GM19239 (cell line): Measurements from ENCODE around the gene GJB6.
A peak's percentile ranks its signal among the peaks of the same experiment; 100 is the strongest.
"Not testable (repeated sequence)": the region's sequence is repeated elsewhere in the genome, so short reads cannot be mapped to it uniquely, and the experiment has no call there.

Source experiments
- DNase-seq: peaks from one replicate; pipeline ENCODE4 v3.0.0; 2011; ENCODE audit warnings: low spot score; ENCODE audit not compliant: insufficient read length
- FAIRE-seq: peaks from 2 replicates; lab custom pipeline; 2011; peaks lifted over from hg19 to GRCh38; lab: Jason Lieb, UNC

Gene GJB6

DNA sequence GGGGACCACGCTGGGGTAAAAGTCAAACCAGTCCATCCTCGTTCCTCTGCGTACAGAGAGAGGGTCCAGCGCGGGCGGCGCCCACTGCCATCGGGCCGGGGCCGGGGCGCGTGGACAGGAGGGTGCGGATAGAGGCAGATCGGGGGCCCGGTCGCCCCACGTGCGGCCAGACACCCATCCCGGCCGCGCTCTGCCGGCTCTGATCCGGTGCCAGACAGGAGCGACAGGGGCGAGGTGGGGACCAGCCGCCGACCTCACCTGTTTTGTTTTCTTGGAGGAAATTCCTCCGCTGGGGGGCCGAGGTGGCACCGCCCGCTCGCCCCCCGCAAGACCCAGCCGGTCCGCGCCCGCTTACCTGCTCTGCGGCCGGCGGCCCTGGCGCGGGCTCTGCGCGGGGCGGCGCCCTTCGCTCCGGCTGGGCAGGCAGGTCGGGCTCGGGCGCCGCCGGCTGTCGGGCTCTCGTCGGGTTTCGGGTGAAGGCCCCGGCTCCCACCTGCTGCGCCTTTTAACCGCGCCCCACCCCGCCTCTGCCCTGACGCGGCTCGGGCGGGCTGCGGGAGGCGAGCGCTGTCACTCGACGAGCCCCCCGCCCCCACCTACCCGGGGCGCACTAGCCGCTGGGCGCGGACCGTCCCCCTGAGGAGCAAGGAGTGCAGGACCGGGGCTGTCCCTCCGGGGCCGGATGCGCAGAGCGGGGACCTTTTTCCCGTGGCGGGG, at the start of gene GJB6:
Gene GJB6, minus strand, starts transcription at position 481 of the 717 bp plus-strand sequence. CDS start 8,839 bp downstream, outside the sequence.
- DNase-seq (no peak), FAIRE-seq (no peak)

DNA sequence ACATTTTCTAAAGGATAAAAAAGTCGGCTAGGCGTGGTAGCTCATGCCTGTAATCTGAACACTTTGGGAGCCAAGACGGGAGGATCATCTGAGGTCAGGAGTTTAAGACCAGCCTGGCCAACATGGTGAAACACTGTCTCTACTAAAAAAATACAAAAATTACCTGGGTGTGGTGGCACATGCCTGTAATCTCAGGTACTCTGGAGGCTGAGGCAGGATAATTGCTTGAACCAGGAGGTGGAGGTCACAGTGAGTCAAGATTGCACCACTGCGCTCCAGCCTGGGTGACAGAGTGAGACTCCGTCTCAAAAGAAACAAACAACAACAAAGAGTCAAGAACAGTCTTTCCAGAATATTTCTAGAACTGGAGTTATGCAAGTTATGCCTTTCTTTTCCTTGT, 44.8 kb upstream of the GJB6 start:
- not testable (repeated sequence) for FAIRE-seq

DNA sequence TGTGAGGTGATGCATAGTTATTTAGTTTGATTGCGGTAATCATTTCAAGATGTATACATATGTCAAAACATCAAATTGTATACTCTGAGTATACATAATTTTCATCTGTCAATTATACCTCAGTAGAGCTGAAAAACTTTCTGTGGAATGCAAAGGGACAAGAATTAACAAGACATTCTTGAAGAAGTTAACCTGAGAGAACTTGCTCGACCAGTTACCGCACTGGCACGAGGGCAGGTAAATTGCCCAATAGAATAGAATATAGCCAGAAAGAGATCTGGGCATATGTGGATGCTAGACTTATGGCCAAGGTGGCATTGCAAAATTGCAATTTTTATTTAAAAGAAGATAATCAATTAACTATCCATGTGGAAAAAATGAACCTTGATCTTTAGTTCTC, 42.3 kb upstream of the GJB6 start:
- FAIRE-seq (no peak), DNase-seq (no peak)

More for the DNA sequence above, 44.8 kb upstream of the GJB6 start:
- not testable (repeated sequence) for DNase-seq

DNA sequence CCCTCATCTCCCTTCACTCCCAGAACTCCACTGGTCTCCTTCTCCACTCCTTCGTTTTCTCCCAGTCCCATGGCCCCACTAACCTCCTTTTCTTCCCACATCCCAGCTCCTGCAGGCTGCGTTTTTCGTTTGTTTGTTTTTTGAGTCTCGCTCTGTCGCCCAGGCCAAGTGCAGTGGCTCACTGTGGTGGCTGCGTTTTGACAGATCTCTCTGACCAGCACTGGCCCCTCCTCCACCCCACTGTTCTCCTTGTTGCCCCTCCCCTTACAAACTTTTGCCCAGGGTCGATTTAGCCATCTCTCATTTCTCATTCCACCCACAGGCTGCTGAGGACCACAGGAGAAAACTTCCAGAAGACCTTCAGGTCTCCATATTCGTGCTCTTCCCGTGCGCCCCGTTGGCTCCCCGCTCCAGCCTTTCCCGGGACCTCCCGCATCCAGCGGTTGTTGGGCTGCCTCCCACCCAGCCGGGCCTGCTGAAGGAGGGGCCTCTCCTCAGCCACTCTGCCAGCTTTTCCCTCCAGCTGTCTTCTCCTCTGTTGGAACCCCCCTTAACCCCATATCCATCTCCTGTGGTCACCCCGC, 40.6 kb upstream of the GJB6 start:
- no peak for FAIRE-seq
- no peak for DNase-seq

DNA sequence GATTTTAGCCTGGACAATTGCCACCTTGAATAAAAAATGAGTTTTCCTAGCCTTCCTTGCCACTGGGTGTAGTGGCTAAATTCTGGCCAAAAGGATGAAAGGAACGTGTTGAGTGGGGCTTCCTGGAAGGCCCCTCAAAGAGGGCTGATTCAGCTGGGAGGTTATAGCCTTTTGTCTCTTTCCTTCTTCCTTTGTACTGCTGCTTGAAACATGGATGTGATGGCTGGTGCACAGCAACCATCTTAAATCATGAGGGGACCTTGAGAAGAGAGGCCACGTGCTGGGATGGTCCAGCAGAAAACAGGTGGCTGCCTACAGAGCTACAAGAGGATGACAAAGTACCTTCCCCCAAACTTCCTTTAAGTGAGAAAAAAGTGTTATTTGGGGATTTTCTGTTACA, 40.0 kb upstream of the GJB6 start:
- no peak for DNase-seq
- FAIRE-seq = no peak

DNA sequence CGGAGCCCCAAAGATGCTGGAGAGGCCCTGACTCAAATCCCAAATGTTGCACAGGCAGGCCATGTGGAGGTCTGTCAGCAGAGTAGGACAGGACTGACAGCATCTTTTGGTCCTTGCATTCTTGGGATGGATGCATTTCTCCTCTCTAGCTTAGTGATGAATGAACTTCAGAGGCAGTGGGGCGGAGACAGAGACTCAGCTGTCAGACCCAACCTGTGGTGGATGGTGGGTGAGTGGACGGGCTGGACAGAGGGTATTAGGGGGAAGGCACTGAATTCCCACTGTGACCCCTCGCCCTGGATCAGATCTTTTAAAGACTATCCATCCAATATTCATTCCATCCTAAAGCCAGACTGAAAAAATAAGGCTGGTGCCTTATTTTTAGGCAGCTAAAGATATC, 39.3 kb upstream of the GJB6 start:
- no peak for FAIRE-seq
- no peak for DNase-seq

DNA sequence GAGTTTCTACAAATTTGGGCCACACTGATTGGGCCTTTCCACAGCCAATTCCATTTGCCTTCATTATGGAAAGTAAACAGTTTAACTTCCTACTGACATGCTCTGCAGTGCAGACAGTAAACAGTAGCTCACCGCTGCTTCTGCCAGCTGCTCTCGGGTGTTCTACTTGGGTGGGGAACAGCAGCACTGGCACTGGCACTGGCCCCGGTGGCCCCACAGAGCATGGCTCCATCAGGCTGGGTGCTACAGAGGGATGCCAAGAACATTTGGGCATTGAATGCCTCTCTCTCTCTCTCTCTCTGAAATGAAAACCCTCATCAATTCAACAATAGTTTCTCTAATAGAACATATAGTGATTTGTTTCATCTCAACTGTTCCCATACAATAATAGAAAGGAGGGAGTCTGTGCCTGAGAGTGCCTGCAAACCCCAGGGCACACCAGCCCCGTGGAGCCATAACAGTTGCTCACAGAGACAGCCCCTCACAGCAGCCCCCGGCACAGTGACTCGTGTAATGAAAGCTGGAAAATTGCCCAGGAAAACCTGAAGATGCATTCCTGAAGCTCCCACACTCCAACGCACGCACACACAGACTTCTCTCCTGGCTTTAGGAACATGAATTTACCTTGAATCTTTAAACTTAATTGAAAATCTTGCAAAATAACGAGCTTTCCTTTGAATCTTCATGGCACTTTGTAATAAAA, 38.2 kb upstream of the GJB6 start:
- FAIRE-seq = no peak

DNA sequence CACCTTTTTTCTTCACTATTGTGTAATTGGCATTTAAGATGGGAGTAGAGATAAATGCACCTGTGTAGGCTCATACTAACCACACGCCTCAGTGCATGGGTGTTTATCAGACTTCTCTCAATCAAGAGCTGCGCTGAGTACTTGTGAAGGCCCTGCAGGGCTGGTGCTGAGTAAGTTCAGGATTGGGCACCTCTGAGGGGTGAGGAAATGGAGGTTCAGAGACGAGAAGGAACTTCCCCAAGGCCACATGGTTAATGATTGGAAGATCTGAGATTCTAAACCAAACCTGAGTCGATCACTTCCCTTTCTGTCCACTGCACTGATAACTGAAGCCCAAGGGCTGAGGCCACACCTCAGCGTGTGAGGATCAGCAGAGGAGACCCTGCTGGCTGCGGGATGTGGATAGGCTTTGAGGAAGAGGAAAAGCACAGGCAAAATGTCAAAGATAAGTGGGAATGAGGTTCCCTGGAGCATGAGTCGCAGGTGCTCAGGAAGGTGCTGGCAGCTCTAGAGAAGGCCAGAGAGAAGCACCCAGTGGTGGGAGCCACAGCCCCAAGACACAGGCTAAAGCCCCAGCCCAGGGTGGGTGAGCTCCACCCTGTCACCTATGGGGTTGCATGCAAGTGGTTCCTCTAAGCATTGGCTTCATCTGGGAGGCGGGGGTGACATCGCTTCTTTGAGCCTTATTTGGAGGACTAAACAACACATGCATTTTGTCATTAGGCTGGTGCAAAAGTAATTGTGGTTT, 32.3 kb upstream of the GJB6 start:
- DNase-seq (peak; percentile 52), FAIRE-seq (peak; percentile 94)

More for the DNA sequence above, 38.2 kb upstream of the GJB6 start:
- DNase-seq = no peak

DNA sequence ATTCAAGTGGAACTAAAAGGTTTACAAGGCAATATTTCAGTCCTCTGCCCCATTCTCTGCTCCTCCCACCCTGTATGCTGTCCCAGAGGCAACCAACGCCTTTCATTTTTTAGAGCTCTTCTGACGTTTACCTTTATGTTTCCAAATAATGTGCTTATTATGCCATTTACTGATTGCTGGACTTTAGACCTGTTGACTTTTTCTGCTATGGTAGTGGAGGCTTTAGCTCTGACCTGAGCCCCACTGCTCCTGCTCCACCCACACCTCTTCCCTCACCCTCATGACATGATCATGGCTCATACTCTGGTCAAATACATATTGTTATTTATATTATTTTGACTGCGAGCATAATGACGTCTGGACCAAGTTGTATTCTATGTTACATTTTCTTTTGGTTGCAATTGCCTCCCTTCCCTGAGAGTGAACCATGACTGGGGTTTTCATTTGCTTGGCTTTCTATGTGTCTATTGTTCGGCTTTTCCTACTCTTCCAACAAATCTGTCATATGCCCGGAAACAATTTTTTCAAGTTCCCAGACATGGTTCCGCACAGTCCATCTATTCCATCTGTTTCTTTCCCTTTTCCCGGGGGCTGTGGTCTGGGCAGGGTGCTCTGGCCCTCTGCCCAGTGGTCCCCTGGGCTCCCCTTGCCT, 31.4 kb upstream of the GJB6 start:
- peak; percentile 33 for FAIRE-seq
- DNase-seq = no peak

DNA sequence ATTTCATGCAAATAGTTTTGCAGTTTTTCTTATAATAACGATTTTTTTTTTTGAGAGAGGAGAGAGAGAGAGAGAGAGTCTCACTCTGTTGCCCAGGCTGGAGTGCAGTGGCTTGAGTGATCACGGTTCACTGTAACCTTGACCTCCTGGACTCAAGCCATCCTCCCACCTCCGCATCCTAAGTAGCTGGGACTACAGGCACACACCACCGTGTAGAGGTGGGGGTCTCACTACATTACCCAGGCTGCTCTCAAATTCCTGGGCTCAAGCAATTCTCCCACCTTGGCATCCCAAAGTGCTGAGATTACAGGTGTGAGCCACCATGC, 26.8 kb upstream of the GJB6 start:
- FAIRE-seq (no peak), DNase-seq (no peak)

DNA sequence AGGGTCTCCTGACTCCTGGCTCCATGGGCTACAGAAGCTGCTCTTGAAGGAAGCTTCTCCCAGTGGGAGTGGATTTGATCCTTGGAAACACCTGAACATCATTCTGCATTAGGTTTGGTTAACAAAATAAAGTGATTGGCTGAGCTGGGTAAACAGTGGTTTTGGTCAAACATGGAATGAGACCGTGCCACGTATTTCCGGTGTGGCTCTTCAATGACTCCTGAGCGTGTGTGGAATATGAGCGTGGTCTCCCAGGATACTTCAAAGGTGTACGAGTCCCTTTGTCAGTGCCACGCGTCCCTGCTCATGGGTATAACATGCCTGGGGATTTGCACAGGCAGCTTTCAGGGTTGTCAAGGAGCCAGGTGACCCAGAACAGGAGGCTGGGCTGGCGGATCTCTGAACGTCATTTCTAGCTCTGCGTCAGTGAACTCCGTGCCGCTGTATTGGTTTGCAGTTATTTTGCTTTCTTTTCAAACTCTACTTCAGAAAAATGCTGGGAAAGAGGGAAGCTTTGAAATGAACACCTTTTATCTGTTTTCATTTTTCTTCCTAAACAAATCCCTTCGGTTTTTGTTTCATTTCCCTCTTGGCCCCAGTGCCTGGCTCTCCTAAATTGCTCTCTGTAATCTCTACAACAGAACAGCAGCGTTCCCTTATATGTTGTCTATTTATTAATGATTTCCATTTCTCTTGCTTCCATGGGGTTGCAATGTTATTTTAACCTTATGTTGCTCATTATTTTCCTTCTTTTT, 26.3 kb upstream of the GJB6 start:
- DNase-seq (no peak), FAIRE-seq (no peak)

DNA sequence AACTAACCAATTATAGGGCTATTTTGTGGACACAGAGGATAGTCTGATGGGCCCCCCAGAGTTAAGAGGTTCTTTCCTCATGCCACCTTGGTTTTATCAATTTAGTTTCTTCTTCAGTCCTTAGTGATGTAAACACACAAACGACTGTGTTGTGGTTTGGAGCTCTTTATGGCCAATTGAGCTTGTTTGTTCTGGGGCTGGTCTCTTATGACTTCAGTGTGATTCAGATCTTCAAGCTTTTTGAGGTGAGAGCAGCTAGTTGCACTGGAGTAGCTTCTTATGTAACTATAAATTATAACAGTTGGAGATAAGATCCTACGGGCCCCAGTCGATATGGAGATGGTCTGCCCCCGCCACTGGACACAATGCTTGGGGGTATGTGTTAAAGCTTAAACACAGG, 22.0 kb upstream of the GJB6 start:
- no peak for DNase-seq
- no peak for FAIRE-seq

DNA sequence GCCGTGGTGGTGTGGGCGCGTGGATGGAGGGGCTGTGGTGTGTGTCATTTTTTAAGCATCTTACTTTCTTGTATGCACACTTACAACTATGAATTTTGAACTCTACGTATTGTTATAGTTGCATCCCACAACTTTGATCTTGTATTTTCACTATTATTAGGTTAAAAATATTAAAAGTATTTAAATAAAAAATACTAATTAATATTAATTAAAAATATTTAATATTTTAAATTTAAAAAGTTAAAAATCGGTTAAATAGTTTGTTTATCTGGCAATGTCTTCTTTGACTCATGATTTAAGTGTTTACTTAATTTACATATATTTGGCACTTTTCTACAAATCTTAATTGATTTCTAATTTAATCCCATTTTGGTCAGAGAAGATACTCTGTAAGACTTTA, 17.8 kb upstream of the GJB6 start:
- DNase-seq = no peak
- FAIRE-seq = no peak

DNA sequence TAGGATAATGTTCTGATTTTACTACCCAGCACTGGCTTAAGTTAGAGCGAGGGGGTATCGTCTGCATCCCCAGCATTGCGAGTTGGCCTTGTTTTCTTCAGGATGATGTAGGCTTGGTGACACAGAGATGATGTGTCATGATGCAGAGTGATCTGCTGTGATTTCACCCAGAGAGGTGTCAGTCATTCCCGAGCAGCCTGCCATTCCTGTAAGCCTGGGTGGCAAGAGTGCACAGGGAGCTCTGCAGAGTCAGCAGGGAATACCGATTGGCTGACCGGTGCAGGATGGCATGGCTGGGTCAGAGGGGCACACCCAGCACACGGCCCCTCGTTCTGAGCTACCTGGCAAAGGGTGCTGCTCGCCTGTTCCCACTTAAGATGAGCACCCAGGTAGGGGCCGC, 15.8 kb upstream of the GJB6 start:
- DNase-seq (no peak), FAIRE-seq (no peak)

DNA sequence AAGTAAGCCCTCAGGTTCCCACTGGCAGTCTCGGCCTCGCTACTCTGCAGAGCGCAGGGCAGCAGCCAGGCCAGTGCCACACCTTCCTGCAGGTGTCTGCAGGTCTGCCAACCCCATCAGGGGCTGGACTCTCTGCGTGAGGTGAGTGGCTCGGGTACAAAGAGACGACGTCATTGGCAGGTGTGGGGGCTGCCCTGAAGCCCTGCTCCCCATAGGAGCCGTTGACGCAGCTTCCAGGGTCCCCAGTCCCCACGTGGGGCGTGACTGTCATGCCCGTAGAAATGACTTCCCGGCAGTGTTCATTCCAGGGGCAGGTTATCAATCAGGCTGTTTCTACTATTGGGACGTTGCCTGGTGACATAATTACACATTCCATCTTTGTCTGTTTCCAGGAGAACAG, 15.3 kb upstream of the GJB6 start:
- DNase-seq (no peak), FAIRE-seq (no peak)

DNA sequence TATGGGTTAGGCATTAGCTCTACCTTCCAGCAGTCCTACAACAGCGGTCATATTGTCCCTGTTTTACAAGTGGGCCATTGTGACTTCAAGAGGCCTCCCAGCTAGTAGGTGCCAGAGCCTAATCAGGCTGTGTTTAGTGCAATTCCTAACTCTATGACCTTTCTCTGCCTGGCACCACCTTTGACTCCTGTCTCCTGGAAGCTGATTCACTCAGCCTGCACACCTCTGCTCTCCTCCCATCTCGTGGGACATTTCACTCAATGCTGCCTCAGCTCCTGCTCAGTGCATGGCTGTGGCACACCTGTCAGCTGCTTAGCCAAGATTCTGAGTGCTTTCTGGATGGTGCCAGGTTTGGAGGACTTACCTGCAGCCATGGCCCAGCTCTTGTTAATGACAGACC, 9.5 kb upstream of the GJB6 start:
- no peak for DNase-seq

DNA sequence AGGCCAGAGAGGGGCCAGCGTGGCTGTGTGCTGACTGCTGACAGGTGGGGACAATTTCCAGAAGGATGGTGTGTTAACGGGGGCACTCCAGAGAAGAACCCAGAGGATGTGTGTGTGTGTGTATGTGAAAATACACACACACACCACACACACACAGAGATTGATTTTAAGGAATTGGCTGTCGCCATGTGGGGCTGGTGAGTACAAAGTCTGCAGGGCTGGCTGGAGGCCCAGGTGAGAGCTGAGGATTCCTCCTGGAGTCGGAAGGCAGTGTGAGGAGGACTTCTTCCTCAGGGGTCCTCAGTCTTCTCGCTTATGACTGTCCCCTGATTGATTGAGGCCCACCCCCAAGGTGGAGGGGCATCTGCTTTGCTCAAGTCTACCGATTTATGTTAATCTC, 7.6 kb upstream of the GJB6 start:
- FAIRE-seq = no peak
- DNase-seq = no peak

More for the DNA sequence above, 9.5 kb upstream of the GJB6 start:
- FAIRE-seq = no peak

DNA sequence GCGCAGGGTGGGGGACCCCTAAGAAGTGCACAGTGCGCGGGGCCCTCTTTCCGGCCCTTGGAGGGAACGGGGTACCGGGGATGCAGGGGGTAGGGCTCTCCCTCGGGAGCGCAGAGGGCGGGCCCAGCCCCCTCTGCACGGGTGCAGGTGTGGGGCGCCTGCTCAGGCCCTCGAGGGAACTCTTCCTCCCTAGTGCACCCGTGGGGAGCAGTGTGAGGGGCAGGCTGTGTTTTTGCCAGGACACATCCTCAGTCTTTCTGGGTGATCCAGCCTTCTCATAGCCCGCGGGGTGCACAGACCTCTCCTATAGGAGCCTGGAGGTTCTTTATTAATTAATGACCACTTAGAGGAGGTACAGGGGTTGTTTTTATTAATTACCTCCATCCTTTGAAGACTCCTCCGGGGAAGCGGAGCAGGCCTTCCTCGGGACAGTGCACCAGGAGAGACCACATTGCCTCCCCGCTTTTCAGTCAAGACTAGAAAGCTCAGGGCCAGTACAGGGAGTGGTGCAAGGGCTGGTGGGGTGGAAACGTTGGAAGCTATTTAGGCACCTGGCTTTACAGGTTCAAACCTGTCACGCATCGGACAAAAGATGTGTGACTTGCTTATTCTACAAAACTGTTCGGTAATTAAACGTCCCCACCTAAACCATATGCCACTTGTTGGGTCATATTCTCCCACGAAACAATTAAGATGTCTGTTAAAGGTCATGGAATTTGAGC, 598 bp upstream of the GJB6 start:
- FAIRE-seq (no peak), DNase-seq (no peak)
